H1 (cell line): Measurements from ENCODE around the gene VSNL1. TPM values are rescaled to one million over a fixed set of nuclear protein-coding genes. Genes with fewer than 3 reads are reported as not detected.

Experiments used
- CBX5 ChIP-seq: fragments of 300-800, 300-1000 bp; sonication (generic); IDR thresholded peaks from 2 replicates; pipeline ENCODE4 v1.7.1; 2016; ENCODE audit warnings: antibody characterized with exemption, low read length, low read depth
- KDM1A ChIP-seq: fragments of 200-600, 300-600 bp; sonication (generic); IDR thresholded peaks from 2 replicates; pipeline ENCODE4 v1.7.1; 2016; ENCODE audit warnings: mild to moderate bottlenecking, low read length, borderline replicate concordance
- POU5F1 ChIP-seq: IDR thresholded peaks from 2 replicates; pipeline ENCODE4 v1.6.1; 2011; ENCODE audit warnings: low read depth, mild to moderate bottlenecking, low read length, moderate library complexity
- SP1 ChIP-seq: IDR thresholded peaks from 2 replicates; pipeline ENCODE4 v1.6.1; 2011; ENCODE audit warnings: low read depth, low read length
- SP2 ChIP-seq: IDR thresholded peaks from 2 replicates; pipeline ENCODE4 v1.6.1; 2012; ENCODE audit warnings: mild to moderate bottlenecking, low read length, inconsistent platforms
- polyA plus RNA-seq, 7 experiments: library from polyadenylated mRNA; depleted of rRNA in 3 of 7; stranded (reverse) in 5 of 7; unstranded in 2 of 7; fragments of >200 nt in 5 of 7; fragments of 200-250 nt in 2 of 7; gene quantifications; 1 replicate in 5 of 7; 2 replicates in 1 of 7; 4 replicates in 1 of 7; pipeline versions ENCODE4 v1.2.1 to v1.2.3, GENCODE V29; 2011 to 2013; ENCODE audit warnings: missing spikeins in 2 of 7, mixed read lengths in 2 of 7
- total RNA-seq: library from RNA; stranded (reverse); fragmentation: NEBNext Ultra II Directional; extraction: Animal tissue kit (Norgen Biotek cat#: 25700); gene quantifications from 2 replicates; pipeline ENCODE4 v1.2.1, GENCODE V29; 2021

Gene VSNL1
- total and polyA plus RNA-seq, 2 of the 8 experiments (the other 6 are each of a cell fraction or from before 2014, with no cell fraction given) = 49.4 to 108 TPM

DNA sequence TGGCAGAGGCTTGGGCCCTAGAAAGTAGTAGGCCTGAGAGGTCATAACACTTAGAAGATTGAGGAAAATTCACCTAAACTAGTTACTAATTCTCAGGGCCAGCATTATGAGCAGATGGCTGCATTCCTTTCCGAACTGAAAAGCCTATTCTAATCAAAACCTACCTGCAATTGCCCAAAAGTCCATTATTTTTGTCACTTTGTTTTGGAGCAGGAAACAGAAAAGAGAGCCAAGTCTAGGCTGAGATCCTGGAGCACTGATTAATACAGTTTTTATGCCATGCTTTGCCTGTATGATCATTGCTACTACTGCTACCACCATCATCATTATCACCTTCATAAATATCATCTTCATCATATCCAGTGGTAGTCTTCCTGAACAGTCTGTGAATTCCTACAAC, 14.7 kb downstream of the VSNL1 start (continued):
- no peak for TF ChIP-seq SP2
- TF ChIP-seq CBX5 = no peak
- TF ChIP-seq POU5F1 = no peak
- no peak for TF ChIP-seq KDM1A
- TF ChIP-seq SP1 = no peak
- TF ChIP-seq, all 59 proteins: peak for 0
